Stomach (tissue), 4 donors: ENCODE results near the gene CST9L.
"Not testable (repeated sequence)": the region's sequence is repeated elsewhere in the genome, so short reads cannot be mapped to it uniquely, and the experiment has no call there.

ENCODE experiments used
- EP300 ChIP-seq: sonication (generic); formaldehyde crosslinking; IDR thresholded peaks from one replicate; pipeline ENCODE4 v1.6.1; 2017; ENCODE audit warnings: antibody characterized with exemption
- POLR2A ChIP-seq, 4 donors: fragments of 450-650 bp; IDR thresholded peaks; one replicate each; pipeline ENCODE4 v1.6.1; 2016; ENCODE audit warnings: antibody characterized with exemption in 4 of 4, control low read depth in 2 of 4, mild to moderate bottlenecking in 1 of 4, moderate library complexity in 1 of 4
- TF ChIP-seq, protein P1 (sequence below), 7 experiments: fragments of 450-650 bp in 4 of 7; fragments of 200-600 bp in 3 of 7; sonication (generic) in 3 of 7; IDR thresholded peaks; one replicate each; pipeline ENCODE4 v1.5.1; 2016 to 2019; ENCODE audit warnings: antibody characterized with exemption in 7 of 7, control low read depth in 2 of 7, mild to moderate bottlenecking in 1 of 7

DNA sequence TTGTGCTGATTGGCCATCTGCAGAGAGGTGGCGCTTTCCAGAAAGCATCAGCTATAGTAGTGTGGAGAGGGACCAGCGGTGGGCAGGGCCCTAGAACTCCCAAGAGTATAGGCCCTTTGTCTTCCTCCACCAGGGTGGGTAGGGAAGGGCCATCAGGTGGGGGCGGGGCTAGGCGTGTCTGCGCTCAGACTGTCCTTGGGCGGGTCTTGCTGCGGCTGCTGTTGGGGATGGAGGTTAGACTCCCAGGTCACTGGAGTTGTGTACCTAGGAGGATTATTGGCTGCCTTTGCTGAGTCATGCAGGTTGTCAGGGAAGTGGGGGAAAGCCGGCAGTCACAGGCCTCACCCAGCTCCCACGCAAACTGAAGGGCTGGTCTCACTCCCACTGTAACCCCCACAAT, 13.5 kb upstream of the CST9L start:
- TF ChIP-seq POLR2A (IDR thresholded peaks at IDR 0.05); EP300: not testable (repeated sequence)
- TF ChIP-seq, protein P1, sequence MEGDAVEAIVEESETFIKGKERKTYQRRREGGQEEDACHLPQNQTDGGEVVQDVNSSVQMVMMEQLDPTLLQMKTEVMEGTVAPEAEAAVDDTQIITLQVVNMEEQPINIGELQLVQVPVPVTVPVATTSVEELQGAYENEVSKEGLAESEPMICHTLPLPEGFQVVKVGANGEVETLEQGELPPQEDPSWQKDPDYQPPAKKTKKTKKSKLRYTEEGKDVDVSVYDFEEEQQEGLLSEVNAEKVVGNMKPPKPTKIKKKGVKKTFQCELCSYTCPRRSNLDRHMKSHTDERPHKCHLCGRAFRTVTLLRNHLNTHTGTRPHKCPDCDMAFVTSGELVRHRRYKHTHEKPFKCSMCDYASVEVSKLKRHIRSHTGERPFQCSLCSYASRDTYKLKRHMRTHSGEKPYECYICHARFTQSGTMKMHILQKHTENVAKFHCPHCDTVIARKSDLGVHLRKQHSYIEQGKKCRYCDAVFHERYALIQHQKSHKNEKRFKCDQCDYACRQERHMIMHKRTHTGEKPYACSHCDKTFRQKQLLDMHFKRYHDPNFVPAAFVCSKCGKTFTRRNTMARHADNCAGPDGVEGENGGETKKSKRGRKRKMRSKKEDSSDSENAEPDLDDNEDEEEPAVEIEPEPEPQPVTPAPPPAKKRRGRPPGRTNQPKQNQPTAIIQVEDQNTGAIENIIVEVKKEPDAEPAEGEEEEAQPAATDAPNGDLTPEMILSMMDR (IDR thresholded peaks at IDR 0.05) = not testable (repeated sequence)
